Vagina (tissue), 2 donors: ENCODE results near the gene CREG2.

Source experiments
- CTCF ChIP-seq, 3 experiments: fragments of 450-650 bp in 2 of 3; fragments of 200-600 bp in 1 of 3; sonication (generic) in 1 of 3; IDR thresholded peaks; one replicate each; pipeline ENCODE4 v1.5.1; 2017 to 2019; ENCODE audit warnings: antibody characterized with exemption in 3 of 3, mild to moderate bottlenecking in 2 of 3, moderate library complexity in 2 of 3
- POLR2A ChIP-seq, 2 donors: fragments of 450-650 bp; IDR thresholded peaks; one replicate each; pipeline ENCODE4 v1.6.1; 2017; ENCODE audit warnings: antibody characterized with exemption in 2 of 2, mild to moderate bottlenecking in 2 of 2, moderate library complexity in 2 of 2

DNA sequence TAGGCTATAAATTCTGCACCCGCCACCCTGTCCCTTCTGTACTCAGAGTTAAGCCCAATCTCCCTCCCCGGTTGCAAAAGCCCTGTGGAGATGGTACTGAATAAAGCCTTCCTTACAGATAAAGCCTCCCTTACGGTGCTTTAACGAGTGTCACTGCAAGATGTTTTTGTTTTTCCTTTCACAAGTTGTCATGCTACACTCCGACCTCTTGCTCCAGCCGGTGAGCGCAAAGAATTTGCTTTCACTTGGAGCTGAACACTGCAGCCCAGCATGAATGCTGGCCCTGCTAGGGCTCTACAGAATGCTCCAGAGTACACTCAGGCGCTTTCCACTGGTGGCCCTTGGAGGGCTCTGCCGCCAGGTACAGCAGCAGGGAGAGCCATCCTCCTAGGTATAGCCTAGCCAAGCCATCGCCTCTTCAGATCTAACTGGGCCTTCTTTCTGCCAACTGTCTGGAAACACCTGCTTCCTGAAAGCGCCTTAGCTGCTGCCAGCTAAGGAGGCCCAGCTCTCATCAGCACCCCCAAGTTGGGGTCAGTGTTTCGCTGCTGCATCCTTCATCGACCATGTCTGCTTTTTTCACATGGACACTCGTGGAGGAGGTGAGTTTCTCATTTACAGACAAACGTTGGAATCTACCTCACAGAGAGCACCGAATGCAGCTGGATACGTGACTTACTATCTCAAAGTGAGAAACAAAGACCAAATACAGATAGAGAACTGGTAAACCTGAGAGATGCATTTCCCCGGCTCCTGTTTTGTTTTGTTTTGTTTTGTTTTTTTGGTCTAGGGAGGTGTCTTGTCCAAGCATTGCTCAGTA is 13.4 kb upstream of the CREG2 start:
- no peak for TF ChIP-seq POLR2A (IDR thresholded peaks at IDR 0.05)
- TF ChIP-seq CTCF (IDR thresholded peaks at IDR 0.05): no peak
